GM12874 (cell line): ENCODE data around the gene RASL12.

Experiments
- TF ChIP-seq, protein P1 (sequence below): IDR thresholded peaks from 2 replicates; pipeline ENCODE4 v1.5.1; 2011; ENCODE audit warnings: low read depth, mild to moderate bottlenecking, control low read depth, low read length, moderate library complexity; ENCODE audit not compliant: insufficient read depth

RASL12 gene

DNA sequence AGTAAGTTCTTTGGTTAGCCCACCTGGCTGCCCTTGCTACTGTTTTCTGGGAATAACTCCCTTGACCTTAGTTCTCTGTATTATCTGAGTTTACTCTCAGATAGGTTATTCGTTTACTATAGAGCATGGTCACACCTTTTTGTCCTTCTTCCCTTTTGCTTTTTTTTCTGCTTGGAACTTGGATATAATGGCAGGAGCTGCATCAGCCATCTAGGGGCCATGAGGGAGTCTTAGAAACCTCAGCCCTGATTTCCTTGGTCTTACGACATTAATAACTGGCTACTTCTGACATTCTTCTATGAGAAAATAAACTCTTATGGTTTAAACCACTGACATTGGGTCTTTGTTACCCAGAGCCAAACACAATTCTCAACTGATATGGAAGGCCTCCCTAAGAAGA is 26.0 kb downstream of the RASL12 start:
- TF ChIP-seq, protein P1, sequence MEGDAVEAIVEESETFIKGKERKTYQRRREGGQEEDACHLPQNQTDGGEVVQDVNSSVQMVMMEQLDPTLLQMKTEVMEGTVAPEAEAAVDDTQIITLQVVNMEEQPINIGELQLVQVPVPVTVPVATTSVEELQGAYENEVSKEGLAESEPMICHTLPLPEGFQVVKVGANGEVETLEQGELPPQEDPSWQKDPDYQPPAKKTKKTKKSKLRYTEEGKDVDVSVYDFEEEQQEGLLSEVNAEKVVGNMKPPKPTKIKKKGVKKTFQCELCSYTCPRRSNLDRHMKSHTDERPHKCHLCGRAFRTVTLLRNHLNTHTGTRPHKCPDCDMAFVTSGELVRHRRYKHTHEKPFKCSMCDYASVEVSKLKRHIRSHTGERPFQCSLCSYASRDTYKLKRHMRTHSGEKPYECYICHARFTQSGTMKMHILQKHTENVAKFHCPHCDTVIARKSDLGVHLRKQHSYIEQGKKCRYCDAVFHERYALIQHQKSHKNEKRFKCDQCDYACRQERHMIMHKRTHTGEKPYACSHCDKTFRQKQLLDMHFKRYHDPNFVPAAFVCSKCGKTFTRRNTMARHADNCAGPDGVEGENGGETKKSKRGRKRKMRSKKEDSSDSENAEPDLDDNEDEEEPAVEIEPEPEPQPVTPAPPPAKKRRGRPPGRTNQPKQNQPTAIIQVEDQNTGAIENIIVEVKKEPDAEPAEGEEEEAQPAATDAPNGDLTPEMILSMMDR: no peak

DNA sequence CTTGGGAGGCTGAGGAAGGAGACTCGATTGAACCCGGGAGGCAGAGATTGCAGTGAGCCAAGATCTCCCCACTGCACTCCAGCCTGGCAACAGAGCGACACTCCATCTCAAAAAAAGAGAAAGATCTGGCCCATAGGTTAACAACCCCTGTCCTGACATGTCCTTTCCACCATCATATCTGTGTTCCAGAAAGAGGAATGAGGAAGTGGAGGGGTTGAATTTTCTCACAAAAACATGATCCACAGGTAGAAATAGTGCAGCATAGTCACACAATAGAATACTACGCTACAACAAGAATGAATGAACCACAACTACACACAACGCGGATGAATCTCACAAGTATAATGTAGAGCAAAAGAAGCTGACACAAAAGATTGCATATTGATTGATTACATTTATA is 27.3 kb downstream of the RASL12 start:
- TF ChIP-seq, protein P1: no peak

DNA sequence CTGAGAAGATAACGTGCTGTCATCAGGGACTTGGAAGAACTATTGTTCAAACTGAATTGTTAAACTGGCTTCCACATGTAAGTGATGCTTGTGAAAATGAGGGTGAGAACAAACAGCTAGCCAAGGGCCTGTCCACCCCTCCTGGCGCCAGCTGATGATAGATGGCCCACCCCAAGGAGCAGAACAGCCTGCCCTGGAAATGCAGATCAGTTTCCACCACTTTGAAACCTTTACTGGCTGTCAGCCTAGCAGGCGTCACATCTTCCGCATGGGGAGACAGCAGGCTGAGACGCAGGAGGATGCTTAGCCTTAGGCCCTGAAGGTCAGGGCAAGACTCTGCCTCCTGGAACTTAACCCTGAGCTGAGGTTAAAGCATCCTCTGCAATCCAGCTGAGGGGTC is 29.0 kb downstream of the RASL12 start:
- TF ChIP-seq, protein P1: no peak

DNA sequence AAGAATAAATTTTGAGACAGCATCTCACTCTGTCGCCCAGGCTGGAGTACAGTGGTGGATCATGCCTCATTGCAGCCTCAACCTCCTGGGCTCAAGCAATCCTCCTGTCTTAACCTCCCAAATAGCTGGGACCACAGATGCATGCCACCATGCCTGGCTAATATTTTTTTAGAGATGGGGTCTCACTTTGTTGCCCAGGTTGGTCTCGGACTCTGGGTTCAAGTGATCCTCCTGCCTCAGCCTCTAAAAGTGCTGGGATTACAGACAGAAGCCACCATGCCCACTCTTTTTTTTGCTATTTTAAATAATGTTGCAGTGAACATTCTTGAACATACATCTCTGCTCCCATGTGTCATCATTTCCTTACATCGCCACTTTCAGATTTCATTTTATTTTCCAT is 29.4 kb downstream of the RASL12 start:
- TF ChIP-seq, protein P1: no peak

DNA sequence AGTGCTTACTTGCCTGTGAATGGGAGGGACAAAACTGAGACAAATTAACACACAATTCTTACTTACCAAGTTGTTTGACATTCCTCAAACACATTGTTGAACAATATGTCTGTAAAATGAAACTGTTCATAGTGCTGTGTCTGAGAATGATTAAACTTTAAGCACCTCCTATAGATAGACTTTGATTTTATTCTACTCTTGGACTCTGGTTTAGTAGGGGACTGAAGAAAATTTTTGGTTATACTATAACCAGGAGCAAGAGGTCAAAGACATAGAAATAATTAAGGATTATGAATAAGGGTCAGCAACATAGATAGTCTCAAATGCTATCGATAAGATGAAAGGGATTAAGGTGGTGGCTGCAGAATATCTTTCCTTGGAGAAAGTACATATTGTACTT is 30.5 kb downstream of the RASL12 start:
- TF ChIP-seq, protein P1: no peak

DNA sequence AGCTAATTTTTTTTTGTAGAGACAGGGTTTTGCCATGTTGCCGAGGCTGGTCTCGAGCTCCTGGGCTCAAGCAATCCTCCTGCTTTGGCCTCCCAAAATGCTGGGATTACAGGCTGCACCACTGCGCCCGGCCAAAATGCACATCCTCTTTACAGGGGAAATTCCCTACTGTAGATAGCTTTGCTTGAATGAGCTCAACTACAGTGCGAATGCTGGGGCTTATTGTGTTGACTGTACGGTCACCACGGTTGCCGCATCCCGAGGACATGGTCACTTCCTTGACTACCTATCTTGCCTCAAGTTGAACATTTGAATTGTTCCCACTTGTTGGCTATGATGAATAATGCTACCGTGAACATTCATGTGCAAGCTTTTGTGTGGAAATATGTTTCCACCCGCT is 33.1 kb downstream of the RASL12 start:
- TF ChIP-seq, protein P1: no peak

DNA sequence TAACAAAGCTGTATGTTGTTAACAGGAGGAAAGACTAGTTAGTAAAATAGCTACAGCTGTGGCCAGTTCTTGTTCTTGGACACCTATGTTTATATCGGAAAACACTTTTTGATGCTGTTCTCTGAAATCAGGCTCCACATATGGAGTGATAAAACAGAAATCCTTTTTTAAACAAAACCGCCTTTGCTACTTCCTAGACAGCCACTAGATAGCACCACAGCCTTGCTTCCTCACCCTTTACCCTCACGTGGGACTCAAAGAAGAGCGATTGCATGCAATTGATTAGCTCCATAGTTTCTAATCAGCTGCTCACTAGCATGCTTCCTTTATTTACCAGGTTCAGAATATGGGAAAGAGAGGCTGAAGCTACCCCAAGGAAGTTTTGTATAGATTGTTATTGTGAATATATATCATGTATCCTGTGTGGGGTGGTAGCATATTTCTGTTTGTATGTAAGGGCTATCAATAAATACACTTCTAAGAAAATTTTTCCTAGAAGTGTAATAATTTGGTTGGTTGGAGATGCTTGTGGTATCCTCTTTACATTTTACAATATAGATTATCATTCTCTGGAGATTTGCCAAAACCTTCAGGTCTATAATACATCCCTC is 34.0 kb downstream of the RASL12 start:
- TF ChIP-seq, protein P1: peak; percentile 59
